ENCODE measurements around the gene EPB41L2.

The EPB41L2 gene

GRCh38 chr6:130934848-130935585 lies 128.0 kb downstream of the EPB41L2 start:
- Histone ChIP-seq H3K9ac (no peak overlapping the region), H3K4me1 (ENCODE audit: low read depth, poor library complexity, severe bottlenecking) (no peaks in the 10 kb centered on the region), H3K4me3 (IDR thresholded peaks at IDR 0.05; ENCODE audit: insufficient read depth, low read depth, low read length) (no peak overlapping the region)

GRCh38 chr6:130933712-130934200 lies 129.3 kb downstream of the EPB41L2 start:
- no peaks in the 10 kb centered on the region for H3K27me3 ChIP-seq (ENCODE audit: insufficient read depth, low read depth)
- no peak overlapping the region for H3K4me2 ChIP-seq
- no peak overlapping the region for H2AFZ ChIP-seq (ENCODE audit: low read depth)
- H4K20me1 ChIP-seq (ENCODE audit: insufficient read depth) = no peaks in the 10 kb centered on the region
- no peaks in the 10 kb centered on the region for H3K4me1 ChIP-seq (ENCODE audit: low read depth, poor library complexity, severe bottlenecking)
- TF ChIP-seq CTCF (conservative IDR thresholded peaks at IDR 0.05; ENCODE audit: low read depth, low read length) = no peak
- H3K79me2 ChIP-seq (ENCODE audit: insufficient read depth, low read depth) = no peaks in the 10 kb centered on the region
- no peak overlapping the region for H3K9ac ChIP-seq
- H3K4me3 ChIP-seq (IDR thresholded peaks at IDR 0.05; ENCODE audit: insufficient read depth, low read depth, low read length) = no peak overlapping the region
- no peak overlapping the region for H3K27ac ChIP-seq
- no peaks in the 10 kb centered on the region for H3K36me3 ChIP-seq (ENCODE audit: insufficient read depth)

More at GRCh38 chr6:130934848-130935585, 128.0 kb downstream of the EPB41L2 start:
- Histone ChIP-seq H3K36me3 (ENCODE audit: insufficient read depth) (no peaks in the 10 kb centered on the region), H3K79me2 (ENCODE audit: insufficient read depth, low read depth) (no peaks in the 10 kb centered on the region), H3K4me2 (no peak overlapping the region), H2AFZ (ENCODE audit: low read depth) (no peak overlapping the region), H4K20me1 (ENCODE audit: insufficient read depth) (no peaks in the 10 kb centered on the region), H3K27me3 (ENCODE audit: insufficient read depth, low read depth) (no peaks in the 10 kb centered on the region), H3K27ac (no peak overlapping the region)
- TF ChIP-seq CTCF (conservative IDR thresholded peaks at IDR 0.05; ENCODE audit: low read depth, low read length) = no peak

GRCh38 chr6:130932921-130933320 lies 130.1 kb downstream of the EPB41L2 start:
- H3K4me2 ChIP-seq = no peak overlapping the region
- H4K20me1 ChIP-seq (ENCODE audit: insufficient read depth) = no peaks in the 10 kb centered on the region
- no peaks in the 10 kb centered on the region for H3K36me3 ChIP-seq (ENCODE audit: insufficient read depth)
- H3K4me3 ChIP-seq (IDR thresholded peaks at IDR 0.05; ENCODE audit: insufficient read depth, low read depth, low read length) = no peak overlapping the region
- no peak overlapping the region for H2AFZ ChIP-seq (ENCODE audit: low read depth)
- H3K79me2 ChIP-seq (ENCODE audit: insufficient read depth, low read depth) = no peaks in the 10 kb centered on the region
- no peak overlapping the region for H3K27ac ChIP-seq
- no peaks in the 10 kb centered on the region for H3K27me3 ChIP-seq (ENCODE audit: insufficient read depth, low read depth)
- no peaks in the 10 kb centered on the region for H3K4me1 ChIP-seq (ENCODE audit: low read depth, poor library complexity, severe bottlenecking)
- H3K9ac ChIP-seq = no peak overlapping the region
- TF ChIP-seq CTCF (conservative IDR thresholded peaks at IDR 0.05; ENCODE audit: low read depth, low read length) = no peak

- H3K27me3 ChIP-seq (ENCODE audit: insufficient read depth, low read depth) = no peaks in the 10 kb centered on the region
- H3K9ac ChIP-seq = no peak overlapping the region
- no peak overlapping the region for H3K4me3 ChIP-seq (IDR thresholded peaks at IDR 0.05; ENCODE audit: insufficient read depth, low read depth, low read length)
- H3K36me3 ChIP-seq (ENCODE audit: insufficient read depth) = no peaks in the 10 kb centered on the region
- H3K27ac ChIP-seq = no peak overlapping the region
- no peak overlapping the region for H2AFZ ChIP-seq (ENCODE audit: low read depth)
- TF ChIP-seq CTCF (conservative IDR thresholded peaks at IDR 0.05; ENCODE audit: low read depth, low read length) = no peak
- no peak overlapping the region for H3K4me2 ChIP-seq
- H4K20me1 ChIP-seq (ENCODE audit: insufficient read depth) = no peaks in the 10 kb centered on the region
- H3K4me1 ChIP-seq (ENCODE audit: low read depth, poor library complexity, severe bottlenecking) = no peaks in the 10 kb centered on the region
- no peaks in the 10 kb centered on the region for H3K79me2 ChIP-seq (ENCODE audit: insufficient read depth, low read depth)
Observed at GRCh38 chr6:130932438-130932837, 130.6 kb downstream of the EPB41L2 start.

Data from KMS-11 (cell line).